C4-2B (cell line): ENCODE measurements around the gene RIMKLA.

Experiments used
- H3K27ac ChIP-seq: fragments of 450-650 bp; 2 replicates; pipeline ENCODE4 v1.5.1; 2017
- CTCF ChIP-seq: fragments of 450-650 bp; conservative IDR thresholded peaks from 2 replicates; pipeline ENCODE4 v1.5.1; 2017; ENCODE audit warnings: mild to moderate bottlenecking
- ZFX ChIP-seq: fragments of 450-650 bp; IDR thresholded peaks from 2 replicates; pipeline ENCODE4 v1.6.1; 2017

RIMKLA gene, protein sequence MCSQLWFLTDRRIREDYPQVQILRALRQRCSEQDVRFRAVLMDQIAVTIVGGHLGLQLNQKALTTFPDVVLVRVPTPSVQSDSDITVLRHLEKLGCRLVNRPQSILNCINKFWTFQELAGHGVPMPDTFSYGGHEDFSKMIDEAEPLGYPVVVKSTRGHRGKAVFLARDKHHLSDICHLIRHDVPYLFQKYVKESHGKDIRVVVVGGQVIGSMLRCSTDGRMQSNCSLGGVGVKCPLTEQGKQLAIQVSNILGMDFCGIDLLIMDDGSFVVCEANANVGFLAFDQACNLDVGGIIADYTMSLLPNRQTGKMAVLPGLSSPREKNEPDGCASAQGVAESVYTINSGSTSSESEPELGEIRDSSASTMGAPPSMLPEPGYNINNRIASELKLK

GRCh38 chr1:42380586-42381279 is at the start of gene RIMKLA:
RIMKLA (plus strand) TSS chr1:42380792; CDS start chr1:42380935, 143 bp downstream.
- H3K27ac ChIP-seq = peak within 1 kb of the TSS; percentile 59
- TF ChIP-seq CTCF (peak; percentile 11), ZFX (peak; percentile 35; the same call in 1 of the 2 replicates)

- TF ChIP-seq CTCF (no peak), ZFX (no peak)
- no peak overlapping the region for H3K27ac ChIP-seq
Measured at GRCh38 chr1:42332877-42333276, 47.7 kb upstream of the RIMKLA start.

- no peak; the same call in 1 of the 2 replicates for TF ChIP-seq CTCF
- no peak for TF ChIP-seq ZFX
- H3K27ac ChIP-seq = peak overlapping the region; percentile 98
Measured at GRCh38 chr1:42333662-42334239, 46.8 kb upstream of the RIMKLA start.

DNA sequence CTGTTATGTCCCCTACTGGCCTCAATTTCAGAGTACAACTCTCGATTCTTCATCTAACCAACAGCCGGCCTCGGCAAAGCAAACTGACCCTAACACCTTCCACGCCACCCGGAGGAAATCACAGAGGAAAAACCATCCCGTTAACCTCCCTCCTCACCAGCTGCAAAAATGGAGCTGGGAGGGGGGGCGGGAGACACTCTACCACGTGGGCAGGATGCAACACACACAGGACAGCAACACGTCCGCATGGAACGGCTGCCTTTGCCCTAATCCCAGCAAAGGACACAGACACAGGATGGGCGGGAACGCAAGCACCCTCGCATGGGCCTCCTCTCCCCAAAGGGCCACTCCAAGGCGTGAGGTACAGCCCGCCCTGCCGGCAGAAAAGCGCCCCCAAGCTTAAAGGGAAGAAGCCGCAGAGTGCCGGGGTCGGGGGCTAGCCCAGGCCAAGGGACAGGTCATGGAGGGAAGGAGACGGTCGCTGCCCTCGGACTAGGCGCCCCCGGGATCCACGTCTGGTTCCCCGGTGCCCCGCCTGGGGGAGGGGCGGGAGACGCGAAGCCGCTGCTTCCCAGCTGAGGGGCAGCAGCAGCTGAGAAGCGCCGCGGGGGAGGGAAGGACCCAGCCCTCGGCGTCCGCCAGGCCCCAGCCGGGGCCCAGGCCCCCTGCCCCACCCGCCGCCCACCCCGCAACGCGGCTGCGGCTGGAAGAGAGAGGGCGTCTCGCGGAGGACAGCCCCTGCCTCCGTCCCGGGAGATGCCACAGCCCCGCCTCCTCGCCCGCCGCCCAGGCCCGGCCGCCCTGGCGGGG is 46.1 kb upstream of the RIMKLA start:
- H3K27ac ChIP-seq = peak overlapping the region; percentile 98
- TF ChIP-seq ZFX = peak; percentile 82; the same call in 1 of the 2 replicates
- TF ChIP-seq CTCF = no peak; the same call in 1 of the 2 replicates

- peak within 1 kb of the TSS; percentile 98 for H3K27ac ChIP-seq
- TF ChIP-seq CTCF = no peak
- peak; percentile 31 for TF ChIP-seq ZFX
Measured at GRCh38 chr1:42335050-42335808, 45.4 kb upstream of the RIMKLA start, which contains the start of gene FOXJ3. FOXJ3 (minus strand) TSS chr1:42335235; CDS start chr1:42311093, 24,142 bp downstream.

DNA sequence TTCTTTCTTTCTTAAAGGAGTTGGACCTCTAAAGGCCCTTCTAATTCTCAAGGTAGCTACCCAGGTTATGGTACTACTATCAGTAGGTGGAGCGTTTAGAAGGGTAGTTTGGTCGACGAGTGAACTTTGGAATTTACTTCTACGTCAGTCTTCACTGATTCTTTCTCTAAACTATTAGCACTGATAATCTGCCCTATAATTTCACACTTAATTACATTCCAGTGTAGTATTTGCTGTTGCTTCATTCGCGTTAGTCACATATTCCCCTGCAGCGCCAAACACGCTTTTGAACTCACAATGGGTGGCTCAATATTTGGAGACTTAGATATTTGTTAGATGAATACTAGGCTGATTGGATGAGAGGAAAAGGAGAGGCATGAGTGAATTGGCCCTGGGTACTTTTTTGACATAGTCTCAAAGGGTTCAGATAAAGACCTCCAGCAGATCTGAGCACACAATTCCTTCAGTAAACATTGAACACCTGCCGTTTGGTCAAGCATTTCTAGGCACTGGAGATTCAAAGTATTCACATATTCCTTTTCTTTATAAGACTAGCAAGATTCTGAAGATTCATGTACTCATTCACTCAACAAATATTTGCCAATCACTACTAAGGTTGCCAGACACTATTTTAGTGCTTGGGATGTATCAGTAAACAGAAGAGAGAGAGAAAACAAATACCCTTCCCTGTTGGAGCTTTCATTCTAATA is 44.6 kb upstream of the RIMKLA start:
- TF ChIP-seq CTCF = no peak
- TF ChIP-seq ZFX = no peak
- peak overlapping the region; percentile 98 for H3K27ac ChIP-seq
